Hepatocyte (in vitro differentiated cells): ENCODE measurements around the gene TAF6. TPM values are rescaled to one million over a fixed set of nuclear protein-coding genes. Genes with fewer than 3 reads are reported as not detected.

Source experiments
- DNase-seq: peaks from one replicate; pipeline ENCODE4 v3.0.0-alpha.2; 2016; ENCODE audit warnings: low spot score
- H2AFZ ChIP-seq: fragments of 200-600 bp; sonication (generic); 2 replicates; pipeline ENCODE4 v1.6.0; 2016; ENCODE audit warnings: antibody characterized with exemption, mild to moderate bottlenecking
- H3K27ac ChIP-seq: fragments of 200-600 bp; sonication (generic); 2 replicates; pipeline ENCODE4 v1.5.1; 2016; ENCODE audit warnings: mild to moderate bottlenecking
- H3K27me3 ChIP-seq: fragments of 200-600 bp; sonication (generic); 2 replicates; pipeline ENCODE4 v1.6.1; 2016
- H3K36me3 ChIP-seq: fragments of 200-600 bp; sonication (generic); replicated peaks from 2 replicates; pipeline ENCODE4 v1.5.1; 2016; ENCODE audit warnings: low read depth; ENCODE audit not compliant: insufficient read depth
- H3K4me1 ChIP-seq: fragments of 200-600 bp; sonication (generic); 2 replicates; pipeline ENCODE4 v1.5.1; 2016; ENCODE audit warnings: mild to moderate bottlenecking, moderate library complexity; ENCODE audit not compliant: insufficient read depth
- H3K4me2 ChIP-seq: fragments of 200-600 bp; sonication (generic); 2 replicates; pipeline ENCODE4 v1.6.0; 2016
- H3K4me3 ChIP-seq: fragments of 200-600 bp; sonication (generic); 2 replicates; pipeline ENCODE4 v1.5.1; 2016; ENCODE audit warnings: mild to moderate bottlenecking
- H3K79me2 ChIP-seq: fragments of 200-600 bp; sonication (generic); 2 replicates; pipeline ENCODE4 v1.6.0; 2017; ENCODE audit warnings: mild to moderate bottlenecking
- H3K9me2 ChIP-seq: fragments of 200-600 bp; sonication (generic); replicated peaks from 2 replicates; pipeline ENCODE4 v1.6.0; 2017; ENCODE audit warnings: mild to moderate bottlenecking; ENCODE audit not compliant: insufficient read depth
- H3K9me3 ChIP-seq: fragments of 200-600 bp; sonication (generic); 2 replicates; pipeline ENCODE4 v1.5.1; 2016; ENCODE audit warnings: low read depth, mild to moderate bottlenecking
- H4K20me1 ChIP-seq: fragments of 200-600 bp; sonication (generic); 2 replicates; pipeline ENCODE4 v1.6.0; 2016; ENCODE audit warnings: mild to moderate bottlenecking; ENCODE audit not compliant: insufficient read depth, poor library complexity, severe bottlenecking
- EZH2 ChIP-seq: fragments of 200-600 bp; sonication (generic); IDR thresholded peaks from 2 replicates; pipeline ENCODE4 v1.6.1; 2016; ENCODE audit warnings: antibody characterized with exemption, mild to moderate bottlenecking, borderline replicate concordance
- EZH2phosphoT487 ChIP-seq: fragments of 200-600 bp; sonication (generic); IDR thresholded peaks from one replicate; pipeline ENCODE4 v1.6.1; 2018; ENCODE audit warnings: antibody characterized with exemption, mild to moderate bottlenecking, low read depth, moderate library complexity; ENCODE audit not compliant: unreplicated experiment, severe bottlenecking
- WGBS: methylation state at CpG from one replicate; pipeline ENCODE4 v1.1.6; 2016; ENCODE audit warnings: low lambda C conversion rate; ENCODE audit errors: missing lambda C conversion rate; 5-methylcytosine and 5-hydroxymethylcytosine counted together
- polyA plus RNA-seq: library from polyadenylated mRNA; unstranded; fragments of >200 nt; fragmentation: Nextera tagmentation; extraction: Ambion mirVana; gene quantifications from 2 replicates; pipeline ENCODE4 v1.2.1, GENCODE V29; 2016
- total RNA-seq: library from RNA; depleted of rRNA; stranded (reverse); fragments of >200 nt; gene quantifications from 2 replicates; pipeline ENCODE4 v1.2.3, GENCODE V29; 2014
- TF ChIP-seq, protein P1 (sequence below): fragments of 200-600 bp; sonication (generic); IDR thresholded peaks from 2 replicates; pipeline ENCODE4 v1.5.1; 2016; ENCODE audit warnings: antibody characterized with exemption, mild to moderate bottlenecking; ENCODE audit not compliant: poor library complexity

Gene TAF6
- total and polyA plus RNA-seq, 2 experiments from 2014 or later = 29.2 to 44.2 TPM

GRCh38 chr7:100102950-100103840 lies 16.0 kb downstream of the TAF6 start:
- Histone ChIP-seq H4K20me1 (no peaks in the 10 kb centered on the region), H3K4me2 (peak overlapping the region; percentile 73), H2AFZ (no peak overlapping the region), H3K79me2 (peaks cover 30% of the 10 kb centered on the region), H3K27me3 (no peaks in the 10 kb centered on the region), H3K9me2 (no peaks in the 10 kb centered on the region), H3K36me3 (no peaks in the 10 kb centered on the region), H3K4me1 (peaks cover 10% of the 10 kb centered on the region), H3K4me3 (no peak overlapping the region), H3K27ac (no peak overlapping the region), H3K9me3 (no peaks in the 10 kb centered on the region)
- no peak for DNase-seq
- WGBS = 90% methylated on average over 17 of the region's 17 CpGs
- TF ChIP-seq EZH2 = no peak
- TF ChIP-seq, protein P1, sequence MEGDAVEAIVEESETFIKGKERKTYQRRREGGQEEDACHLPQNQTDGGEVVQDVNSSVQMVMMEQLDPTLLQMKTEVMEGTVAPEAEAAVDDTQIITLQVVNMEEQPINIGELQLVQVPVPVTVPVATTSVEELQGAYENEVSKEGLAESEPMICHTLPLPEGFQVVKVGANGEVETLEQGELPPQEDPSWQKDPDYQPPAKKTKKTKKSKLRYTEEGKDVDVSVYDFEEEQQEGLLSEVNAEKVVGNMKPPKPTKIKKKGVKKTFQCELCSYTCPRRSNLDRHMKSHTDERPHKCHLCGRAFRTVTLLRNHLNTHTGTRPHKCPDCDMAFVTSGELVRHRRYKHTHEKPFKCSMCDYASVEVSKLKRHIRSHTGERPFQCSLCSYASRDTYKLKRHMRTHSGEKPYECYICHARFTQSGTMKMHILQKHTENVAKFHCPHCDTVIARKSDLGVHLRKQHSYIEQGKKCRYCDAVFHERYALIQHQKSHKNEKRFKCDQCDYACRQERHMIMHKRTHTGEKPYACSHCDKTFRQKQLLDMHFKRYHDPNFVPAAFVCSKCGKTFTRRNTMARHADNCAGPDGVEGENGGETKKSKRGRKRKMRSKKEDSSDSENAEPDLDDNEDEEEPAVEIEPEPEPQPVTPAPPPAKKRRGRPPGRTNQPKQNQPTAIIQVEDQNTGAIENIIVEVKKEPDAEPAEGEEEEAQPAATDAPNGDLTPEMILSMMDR = no peak
- no peak for TF ChIP-seq EZH2phosphoT487

GRCh38 chr7:100101016-100101862 lies 17.9 kb downstream of the TAF6 start, which contains the start of the genes AP4M1 and MCM7:
Gene AP4M1 (plus strand): TSS chr7:100101643. CDS start chr7:100101715, 72 bp downstream.
Gene MCM7 (minus strand): TSS chr7:100101397. CDS start chr7:100101294, 103 bp downstream.
- Histone ChIP-seq H3K4me3 (peak within 1 kb of the TSS; percentile 70), H3K9me2 (no peaks in the 10 kb centered on the region), H3K4me2 (peak within 1 kb of the TSS; percentile 88), H3K36me3 (no peaks in the 10 kb centered on the region), H4K20me1 (no peaks in the 10 kb centered on the region), H3K27ac (peak within 1 kb of the TSS; percentile 98), H3K9me3 (no peaks in the 10 kb centered on the region), H3K4me1 (peaks cover 10% of the 10 kb centered on the region), H3K79me2 (peaks cover 47% of the 10 kb centered on the region), H3K27me3 (no peaks in the 10 kb centered on the region), H2AFZ (peak within 1 kb of the TSS; percentile 45)
- no peak for TF ChIP-seq EZH2phosphoT487
- no peak for TF ChIP-seq EZH2
- TF ChIP-seq, protein P1 = no peak
- peak; percentile 99 for DNase-seq
- 1% methylated on average over 66 of the region's 80 CpGs for WGBS

DNA sequence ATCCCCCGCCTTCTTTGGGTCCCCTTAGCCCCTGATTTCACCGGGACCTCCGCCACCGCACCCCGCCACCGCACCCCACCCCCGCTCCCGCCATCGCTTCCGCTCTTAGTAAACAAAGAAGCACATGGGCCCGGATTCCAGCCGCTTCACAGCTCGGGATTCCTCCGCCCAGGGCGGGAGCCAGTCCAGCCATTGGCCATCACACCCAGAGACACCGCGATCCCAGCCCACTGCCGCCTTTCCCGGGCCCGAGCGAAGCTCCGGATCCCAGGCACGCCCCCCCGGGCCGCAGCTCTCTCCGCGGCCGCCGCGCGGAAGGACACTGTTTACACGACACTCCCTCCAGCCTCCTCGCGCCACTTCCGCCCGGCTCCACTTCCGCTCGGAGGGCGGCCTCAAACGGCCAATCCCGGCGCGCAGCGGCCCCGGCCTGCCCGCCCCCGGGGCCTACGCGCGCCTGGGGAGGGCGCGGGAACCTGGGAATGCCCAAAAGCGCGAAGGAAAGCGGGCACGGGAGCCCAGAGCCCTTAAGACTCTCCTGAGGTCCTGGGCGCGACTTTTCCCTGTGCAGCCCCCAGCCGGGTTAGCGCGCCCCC lies 18.6 kb downstream of the TAF6 start:
- Histone ChIP-seq H3K27ac (peak overlapping the region; percentile 30), H3K9me3 (no peaks in the 10 kb centered on the region), H3K79me2 (peaks cover 49% of the 10 kb centered on the region), H3K9me2 (no peaks in the 10 kb centered on the region), H3K4me2 (peak overlapping the region; percentile 88), H4K20me1 (no peaks in the 10 kb centered on the region), H2AFZ (peak overlapping the region; percentile 45), H3K4me1 (peaks cover 10% of the 10 kb centered on the region), H3K36me3 (no peaks in the 10 kb centered on the region), H3K4me3 (peak overlapping the region; percentile 70), H3K27me3 (no peaks in the 10 kb centered on the region)
- DNase-seq = peak; percentile 97
- WGBS = under 1% methylated on average over 39 of the region's 61 CpGs
- TF ChIP-seq EZH2 (no peak), EZH2phosphoT487 (no peak)
- TF ChIP-seq, protein P1 = no peak
